Mesendoderm (in vitro differentiated cells): ENCODE data around the gene EYS.
"Not testable (repeated sequence)": the region's sequence is repeated elsewhere in the genome, so short reads cannot be mapped to it uniquely, and the experiment has no call there.

Source experiments
- DNase-seq: peaks from one replicate; pipeline ENCODE4 v3.0.0; 2013
- H2AK5ac ChIP-seq: 2 replicates; pipeline ENCODE4 v1.6.1; 2013; ENCODE audit warnings: low read length, inconsistent platforms
- H2BK120ac ChIP-seq: 2 replicates; pipeline ENCODE4 v1.6.1; 2013; ENCODE audit warnings: low read depth, mild to moderate bottlenecking, low read length, moderate library complexity, mixed read lengths
- H2BK15ac ChIP-seq: replicated peaks from 2 replicates; pipeline ENCODE4 v1.6.1; 2013; ENCODE audit warnings: low read depth, mild to moderate bottlenecking, moderate library complexity
- H2BK5ac ChIP-seq: 2 replicates; pipeline ENCODE4 v1.6.1; 2013; ENCODE audit warnings: low read length, inconsistent platforms
- H3K18ac ChIP-seq: 2 replicates; pipeline ENCODE4 v1.6.1; 2013; ENCODE audit warnings: mild to moderate bottlenecking, low read length, mixed read lengths
- H3K23ac ChIP-seq: one replicate; pipeline ENCODE4 v1.6.1; 2013; ENCODE audit warnings: low read length
- H3K27ac ChIP-seq: 2 replicates; pipeline ENCODE4 v1.5.1; 2013; ENCODE audit warnings: low read depth, mild to moderate bottlenecking, inconsistent platforms, low read length, moderate library complexity
- H3K27me3 ChIP-seq: 2 replicates; pipeline ENCODE4 v1.6.1; 2013; ENCODE audit warnings: low read length, control low read depth, mild to moderate bottlenecking, inconsistent platforms; ENCODE audit not compliant: insufficient read depth, poor library complexity
- H3K36me3 ChIP-seq: 2 replicates; pipeline ENCODE4 v1.6.1; 2013; ENCODE audit warnings: low read length, inconsistent platforms; ENCODE audit not compliant: control insufficient read depth, insufficient read depth
- H3K4ac ChIP-seq: one replicate; pipeline ENCODE4 v1.6.1; 2013; ENCODE audit warnings: low read depth, mild to moderate bottlenecking, low read length, moderate library complexity
- H3K4me1 ChIP-seq: 2 replicates; pipeline ENCODE4 v1.6.1; 2013; ENCODE audit warnings: low read depth, low read length, inconsistent platforms; ENCODE audit not compliant: control insufficient read depth
- H3K4me2 ChIP-seq: 2 replicates; pipeline ENCODE4 v1.6.1; 2013; ENCODE audit warnings: low read length
- H3K4me3 ChIP-seq: 2 replicates; pipeline ENCODE4 v1.5.1; 2013; ENCODE audit warnings: mild to moderate bottlenecking, low read length
- H3K56ac ChIP-seq: one replicate; pipeline ENCODE4 v1.6.1; 2013; ENCODE audit warnings: low read length
- H3K79me1 ChIP-seq: 2 replicates; pipeline ENCODE4 v1.6.1; 2013; ENCODE audit warnings: low read length, inconsistent platforms
- H3K79me2 ChIP-seq: 2 replicates; pipeline ENCODE4 v1.6.1; 2013; ENCODE audit warnings: mild to moderate bottlenecking, low read length; ENCODE audit not compliant: control insufficient read depth, insufficient read depth
- H3K9ac ChIP-seq: 2 replicates; pipeline ENCODE4 v1.6.1; 2013; ENCODE audit warnings: low read length, inconsistent platforms
- H4K5ac ChIP-seq: one replicate; pipeline ENCODE4 v1.6.1; 2013; ENCODE audit warnings: low read length
- H4K8ac ChIP-seq: one replicate; pipeline ENCODE4 v1.6.1; 2013; ENCODE audit warnings: low read depth, mild to moderate bottlenecking, control low read depth, low read length, moderate library complexity
- WGBS: extraction: QIAGEN DNeasy Blood & Tissue Kit; methylation state at CpG from one replicate; pipeline ENCODE4 v1.1.7; 2013; ENCODE audit warnings: low lambda C conversion rate, missing lambda C conversion rate; ENCODE audit not compliant: insufficient coverage; ENCODE audit errors: extremely low coverage; 5-methylcytosine and 5-hydroxymethylcytosine counted together

The EYS gene

GRCh38 chr6:63856271-63856670 is 1850.8 kb downstream of the EYS start:
- no CpG with 5 or more reads among the region's 1 CpG for WGBS
- no peak overlapping the region for H3K4ac ChIP-seq

GRCh38 chr6:63844287-63844686 is 1862.7 kb downstream of the EYS start:
- Histone ChIP-seq H2BK120ac (no peak overlapping the region), H2BK15ac (no peak overlapping the region), H3K4me3 (no peak overlapping the region), H4K8ac (no peak overlapping the region), H3K9ac (no peak overlapping the region), H3K27me3 (no peaks in the 10 kb centered on the region), H4K5ac (no peak overlapping the region), H3K27ac (no peak overlapping the region), H3K4me1 (no peaks in the 10 kb centered on the region), H3K18ac (no peak overlapping the region), H3K79me2 (no peaks in the 10 kb centered on the region), H3K4me2 (no peak overlapping the region), H3K4ac (no peak overlapping the region), H3K23ac (no peak overlapping the region), H3K56ac (no peak overlapping the region), H2BK5ac (no peak overlapping the region), H3K36me3 (no peaks in the 10 kb centered on the region), H3K79me1 (no peaks in the 10 kb centered on the region), H2AK5ac (no peak overlapping the region)
- no peak for DNase-seq
- WGBS = no CpG with 5 or more reads among the region's 2 CpGs

More at GRCh38 chr6:63856271-63856670, 1850.8 kb downstream of the EYS start:
- H3K27ac ChIP-seq = no peak overlapping the region
- no peak overlapping the region for H2BK120ac ChIP-seq
- H3K27me3 ChIP-seq = no peaks in the 10 kb centered on the region
- H2AK5ac ChIP-seq = no peak overlapping the region
- no peak overlapping the region for H3K9ac ChIP-seq
- H3K4me1 ChIP-seq = no peaks in the 10 kb centered on the region
- H3K79me2 ChIP-seq = no peaks in the 10 kb centered on the region
- H2BK15ac ChIP-seq = no peak overlapping the region
- no peak overlapping the region for H4K5ac ChIP-seq
- H4K8ac ChIP-seq = no peak overlapping the region
- H3K4me2 ChIP-seq = no peak overlapping the region
- no peak overlapping the region for H2BK5ac ChIP-seq
- no peaks in the 10 kb centered on the region for H3K79me1 ChIP-seq
- DNase-seq = no peak
- no peak overlapping the region for H3K18ac ChIP-seq
- no peak overlapping the region for H3K56ac ChIP-seq
- no peak overlapping the region for H3K23ac ChIP-seq
- no peak overlapping the region for H3K4me3 ChIP-seq
- H3K36me3 ChIP-seq = no peaks in the 10 kb centered on the region

GRCh38 chr6:63839485-63839884 is 1867.5 kb downstream of the EYS start:
- Histone ChIP-seq H3K4me2 (no peak overlapping the region), H3K18ac (no peak overlapping the region), H4K5ac (no peak overlapping the region), H2BK15ac (no peak overlapping the region), H3K79me2 (no peaks in the 10 kb centered on the region), H3K27ac (no peak overlapping the region), H3K9ac (no peak overlapping the region), H3K4ac (no peak overlapping the region), H2BK5ac (no peak overlapping the region), H3K4me3 (no peak overlapping the region), H4K8ac (no peak overlapping the region), H3K27me3 (no peaks in the 10 kb centered on the region), H2AK5ac (no peak overlapping the region), H3K23ac (no peak overlapping the region), H3K36me3 (no peaks in the 10 kb centered on the region), H3K4me1 (no peaks in the 10 kb centered on the region), H3K79me1 (no peaks in the 10 kb centered on the region), H2BK120ac (no peak overlapping the region), H3K56ac (no peak overlapping the region)
- WGBS = no CpG with 5 or more reads among the region's 2 CpGs
- no peak for DNase-seq

- WGBS = no CpG with 5 or more reads among the region's 1 CpG
- H4K8ac ChIP-seq, H3K9ac ChIP-seq, H3K4ac ChIP-seq, H3K36me3 ChIP-seq, H3K79me1 ChIP-seq, H3K4me2 ChIP-seq, H2BK120ac ChIP-seq, H3K18ac ChIP-seq, H4K5ac ChIP-seq, H3K56ac ChIP-seq, H3K27me3 ChIP-seq, H3K4me3 ChIP-seq, H3K27ac ChIP-seq, H3K4me1 ChIP-seq, DNase-seq, H2AK5ac ChIP-seq, H2BK15ac ChIP-seq, H2BK5ac ChIP-seq, H3K23ac ChIP-seq, H3K79me2 ChIP-seq: not testable (repeated sequence)
These were observed 1878.3 kb downstream of the EYS start for GRCh38 chr6:63828678-63829077.

- H3K4me2 ChIP-seq = no peak overlapping the region
- H3K9ac ChIP-seq = no peak overlapping the region
- H3K27ac ChIP-seq = no peak overlapping the region
- H3K36me3 ChIP-seq = no peaks in the 10 kb centered on the region
- H4K5ac ChIP-seq = no peak overlapping the region
- no peak overlapping the region for H3K56ac ChIP-seq
- H2AK5ac ChIP-seq = no peak overlapping the region
- no peaks in the 10 kb centered on the region for H3K79me2 ChIP-seq
- H3K79me1 ChIP-seq = no peaks in the 10 kb centered on the region
- H3K27me3 ChIP-seq = no peaks in the 10 kb centered on the region
- no peak for DNase-seq
- no CpG with 5 or more reads among the region's 6 CpGs for WGBS
- no peaks in the 10 kb centered on the region for H3K4me1 ChIP-seq
- H3K23ac ChIP-seq = no peak overlapping the region
- H2BK15ac ChIP-seq = no peak overlapping the region
- no peak overlapping the region for H4K8ac ChIP-seq
- H3K18ac ChIP-seq = no peak overlapping the region
- no peak overlapping the region for H3K4ac ChIP-seq
- H3K4me3 ChIP-seq = no peak overlapping the region
- H2BK5ac ChIP-seq = no peak overlapping the region
- no peak overlapping the region for H2BK120ac ChIP-seq
These were observed 1882.3 kb downstream of the EYS start for GRCh38 chr6:63824722-63825121.

- H2AK5ac ChIP-seq = no peak overlapping the region
- no peaks in the 10 kb centered on the region for H3K36me3 ChIP-seq
- no peak overlapping the region for H3K4ac ChIP-seq
- H2BK15ac ChIP-seq = no peak overlapping the region
- H3K79me1 ChIP-seq = no peaks in the 10 kb centered on the region
- DNase-seq = no peak
- no peak overlapping the region for H3K4me2 ChIP-seq
- H4K5ac ChIP-seq = no peak overlapping the region
- no peaks in the 10 kb centered on the region for H3K79me2 ChIP-seq
- no peak overlapping the region for H3K27ac ChIP-seq
- no peak overlapping the region for H3K18ac ChIP-seq
- WGBS = no CpG with 5 or more reads among the region's 1 CpG
- H4K8ac ChIP-seq = no peak overlapping the region
- no peak overlapping the region for H3K4me3 ChIP-seq
- H3K9ac ChIP-seq = no peak overlapping the region
- no peaks in the 10 kb centered on the region for H3K27me3 ChIP-seq
- no peak overlapping the region for H2BK5ac ChIP-seq
- H3K56ac ChIP-seq = no peak overlapping the region
- no peaks in the 10 kb centered on the region for H3K4me1 ChIP-seq
- no peak overlapping the region for H2BK120ac ChIP-seq
- H3K23ac ChIP-seq = no peak overlapping the region
These were observed 1885.6 kb downstream of the EYS start for GRCh38 chr6:63821442-63821841.
